Ishikawa (cell line): Measurements from ENCODE around the gene KRT85.

Experiments used
- CEBPB ChIP-seq: IDR thresholded peaks from 2 replicates; pipeline ENCODE4 v1.6.1; 2012
- CREB1 ChIP-seq: IDR thresholded peaks from 2 replicates; pipeline ENCODE4 v1.6.1; 2012; ENCODE audit warnings: low read depth
- EP300 ChIP-seq: IDR thresholded peaks from 2 replicates; pipeline ENCODE4 v1.6.1; 2012; ENCODE audit warnings: borderline replicate concordance
- FOXM1 ChIP-seq: IDR thresholded peaks from 2 replicates; pipeline ENCODE4 v1.6.1; 2012; ENCODE audit warnings: low read depth, borderline replicate concordance
- MAX ChIP-seq: IDR thresholded peaks from 2 replicates; pipeline ENCODE4 v1.6.1; 2012
- RAD21 ChIP-seq: IDR thresholded peaks from 2 replicates; pipeline ENCODE4 v1.6.1; 2012; ENCODE audit warnings: low read depth
- REST ChIP-seq: IDR thresholded peaks from 2 replicates; pipeline ENCODE4 v1.6.1; 2012; ENCODE audit warnings: low read depth, mild to moderate bottlenecking
- TCF12 ChIP-seq: IDR thresholded peaks from 2 replicates; pipeline ENCODE4 v1.6.1; 2012; ENCODE audit warnings: low read depth
- TEAD4 ChIP-seq: IDR thresholded peaks from 2 replicates; pipeline ENCODE4 v1.6.1; 2012
- USF1 ChIP-seq: IDR thresholded peaks from 2 replicates; pipeline ENCODE4 v1.6.1; 2012
- YY1 ChIP-seq: IDR thresholded peaks from 2 replicates; pipeline ENCODE4 v1.6.1; 2012; ENCODE audit warnings: low read depth

- TF ChIP-seq CREB1 (no peak), REST (no peak), YY1 (no peak), TCF12 (no peak), TEAD4 (no peak), EP300 (no peak), RAD21 (no peak), FOXM1 (no peak), CEBPB (no peak), USF1 (no peak), MAX (no peak)
These were observed 10.8 kb upstream of the KRT85 start for GRCh38 chr12:52378091-52378490.
